OCI-LY3 (cell line): Measurements from ENCODE around the gene BOLL.
"Not testable (repeated sequence)": the region's sequence is repeated elsewhere in the genome, so short reads cannot be mapped to it uniquely, and the experiment has no call there.

Experiments
- H2AFZ ChIP-seq: fragments of 200-600, 300-600 bp; shearing (Covaris generic); 2 replicates; pipeline ENCODE4 v1.6.0; 2014; ENCODE audit warnings: antibody characterized with exemption, low read depth, low read length
- H3K27ac ChIP-seq: fragments of 200-600, 300-600 bp; sonication (generic); 2 replicates; pipeline ENCODE4 v1.5.1; 2014; ENCODE audit warnings: mild to moderate bottlenecking, low read length, moderate library complexity, mixed read lengths
- H3K27me3 ChIP-seq: fragments of 200-600, 300-600 bp; sonication (generic); 2 replicates; pipeline ENCODE4 v1.6.1; 2014; ENCODE audit warnings: low read depth, low read length, mixed read lengths
- H3K36me3 ChIP-seq: fragments of 200-600, 300-600 bp; sonication (generic); replicated peaks from 2 replicates; pipeline ENCODE3; 2014; ENCODE audit warnings: low read depth, low read length, mixed read lengths
- H3K4me1 ChIP-seq: fragments of 300-600, 200-600 bp; sonication (generic); 2 replicates; pipeline ENCODE4 v1.6.1; 2014; ENCODE audit warnings: low read length, mixed read lengths
- H3K4me2 ChIP-seq: fragments of 200-600, 300-600 bp; sonication (generic); 2 replicates; pipeline ENCODE4 v1.6.1; 2014; ENCODE audit warnings: low read length, mixed read lengths
- H3K4me3 ChIP-seq: fragments of 300-600, 200-600 bp; sonication (generic); 2 replicates; pipeline ENCODE4 v1.5.1; 2014; ENCODE audit warnings: antibody characterized with exemption, mild to moderate bottlenecking, low read length, moderate library complexity
- H3K79me2 ChIP-seq: fragments of 300-600, 200-600 bp; shearing (Covaris generic); 2 replicates; pipeline ENCODE4 v1.6.1; 2014; ENCODE audit warnings: mild to moderate bottlenecking, low read length, mixed read lengths
- H3K9ac ChIP-seq: fragments of 300-600, 200-600 bp; shearing (Covaris generic); 2 replicates; pipeline ENCODE4 v1.6.0; 2014; ENCODE audit warnings: mild to moderate bottlenecking, low read length, moderate library complexity
- H3K9me3 ChIP-seq: fragments of 200-600, 300-600 bp; shearing (Covaris generic); 2 replicates; pipeline ENCODE4 v1.6.1; 2014; ENCODE audit warnings: low read length, mixed read lengths; ENCODE audit not compliant: insufficient read depth
- H4K20me1 ChIP-seq: fragments of 200-600, 300-600 bp; sonication (generic); 2 replicates; pipeline ENCODE4 v1.6.1; 2016; ENCODE audit warnings: low read length, mixed read lengths; ENCODE audit not compliant: insufficient read depth
- EZH2phosphoT487 ChIP-seq: fragments of 200-600 bp; shearing (Covaris generic); IDR thresholded peaks from 2 replicates; pipeline ENCODE4 v1.6.1; 2018; ENCODE audit warnings: antibody characterized with exemption, mixed run types, low read depth
- TF ChIP-seq, protein P1 (sequence below): fragments of 200-600, 300-600 bp; sonication (generic); IDR thresholded peaks from 2 replicates; pipeline ENCODE4 v1.5.1; 2014; ENCODE audit warnings: antibody characterized with exemption, low read length, low read depth

Gene BOLL, protein sequence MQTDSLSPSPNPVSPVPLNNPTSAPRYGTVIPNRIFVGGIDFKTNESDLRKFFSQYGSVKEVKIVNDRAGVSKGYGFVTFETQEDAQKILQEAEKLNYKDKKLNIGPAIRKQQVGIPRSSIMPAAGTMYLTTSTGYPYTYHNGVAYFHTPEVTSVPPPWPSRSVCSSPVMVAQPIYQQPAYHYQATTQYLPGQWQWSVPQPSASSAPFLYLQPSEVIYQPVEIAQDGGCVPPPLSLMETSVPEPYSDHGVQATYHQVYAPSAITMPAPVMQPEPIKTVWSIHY

DNA sequence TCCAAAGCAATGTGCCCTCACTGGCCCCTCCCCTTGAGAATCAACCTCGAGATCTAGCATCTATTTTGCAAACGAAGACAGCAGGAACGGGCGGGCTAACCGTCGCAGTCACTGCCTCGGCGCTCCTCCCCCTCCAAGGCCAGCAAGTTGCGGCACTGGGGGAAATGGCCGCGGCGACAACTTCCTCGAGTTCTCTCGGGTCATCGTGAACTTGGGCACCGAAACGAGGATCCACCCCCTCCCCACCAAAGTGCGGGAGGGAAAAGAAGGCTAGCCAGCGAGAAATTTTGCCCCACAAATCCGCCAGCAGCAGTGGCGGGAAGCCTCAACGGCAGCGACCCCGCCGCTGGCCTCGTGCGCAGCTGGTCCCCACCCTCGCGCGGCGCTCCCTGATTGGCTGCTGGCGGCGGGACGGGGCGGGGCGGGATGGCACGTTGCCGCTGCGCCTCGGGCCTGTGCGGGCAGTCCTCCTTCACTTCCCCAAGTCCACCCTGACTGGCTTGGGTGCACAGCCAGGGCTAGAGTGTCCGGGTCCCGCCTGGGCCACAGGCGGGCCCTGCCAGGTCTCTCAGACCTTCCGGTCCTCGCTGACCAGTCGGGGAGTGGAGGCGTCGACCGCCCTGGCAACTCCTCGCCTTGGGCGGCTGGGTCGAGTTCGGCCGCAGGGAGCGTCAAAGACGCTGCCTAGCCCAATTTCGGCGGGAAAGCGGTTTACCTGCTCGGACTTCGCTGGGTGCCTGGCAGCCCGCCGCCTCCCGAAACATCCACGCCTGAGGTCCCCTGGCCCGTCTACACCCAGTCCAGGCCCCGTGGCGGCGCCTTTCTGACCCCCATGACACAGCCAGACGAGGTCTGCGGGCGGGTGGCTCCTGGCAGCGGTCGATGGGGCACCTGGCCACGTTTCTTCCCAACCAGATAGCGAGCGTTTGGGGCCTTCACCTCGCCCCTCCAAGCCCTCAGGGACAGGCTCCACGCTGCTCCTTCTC is at the start of gene BOLL:
Gene BOLL (minus strand): TSS at position 364 of the 986 bp plus-strand sequence. CDS start 3,469 bp downstream, outside the sequence.
- H3K9ac ChIP-seq, result no peak within 1 kb of the TSS
- H3K4me2 ChIP-seq, result no peak within 1 kb of the TSS
- H3K79me2 ChIP-seq, result no peaks in the 10 kb centered on the region
- peaks cover 6% of the 10 kb centered on the region for H3K4me1 ChIP-seq
- H3K27me3 ChIP-seq, result no peaks in the 10 kb centered on the region
- no peak for TF ChIP-seq EZH2phosphoT487
- TF ChIP-seq, protein P1, sequence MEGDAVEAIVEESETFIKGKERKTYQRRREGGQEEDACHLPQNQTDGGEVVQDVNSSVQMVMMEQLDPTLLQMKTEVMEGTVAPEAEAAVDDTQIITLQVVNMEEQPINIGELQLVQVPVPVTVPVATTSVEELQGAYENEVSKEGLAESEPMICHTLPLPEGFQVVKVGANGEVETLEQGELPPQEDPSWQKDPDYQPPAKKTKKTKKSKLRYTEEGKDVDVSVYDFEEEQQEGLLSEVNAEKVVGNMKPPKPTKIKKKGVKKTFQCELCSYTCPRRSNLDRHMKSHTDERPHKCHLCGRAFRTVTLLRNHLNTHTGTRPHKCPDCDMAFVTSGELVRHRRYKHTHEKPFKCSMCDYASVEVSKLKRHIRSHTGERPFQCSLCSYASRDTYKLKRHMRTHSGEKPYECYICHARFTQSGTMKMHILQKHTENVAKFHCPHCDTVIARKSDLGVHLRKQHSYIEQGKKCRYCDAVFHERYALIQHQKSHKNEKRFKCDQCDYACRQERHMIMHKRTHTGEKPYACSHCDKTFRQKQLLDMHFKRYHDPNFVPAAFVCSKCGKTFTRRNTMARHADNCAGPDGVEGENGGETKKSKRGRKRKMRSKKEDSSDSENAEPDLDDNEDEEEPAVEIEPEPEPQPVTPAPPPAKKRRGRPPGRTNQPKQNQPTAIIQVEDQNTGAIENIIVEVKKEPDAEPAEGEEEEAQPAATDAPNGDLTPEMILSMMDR, result no peak
- H3K9me3 ChIP-seq, result no peaks in the 10 kb centered on the region
- no peak within 1 kb of the TSS for H2AFZ ChIP-seq
- H3K27ac ChIP-seq, result no peak within 1 kb of the TSS
- H3K4me3 ChIP-seq, result no peak within 1 kb of the TSS
- no peaks in the 10 kb centered on the region for H3K36me3 ChIP-seq
- H4K20me1 ChIP-seq, result no peaks in the 10 kb centered on the region

DNA sequence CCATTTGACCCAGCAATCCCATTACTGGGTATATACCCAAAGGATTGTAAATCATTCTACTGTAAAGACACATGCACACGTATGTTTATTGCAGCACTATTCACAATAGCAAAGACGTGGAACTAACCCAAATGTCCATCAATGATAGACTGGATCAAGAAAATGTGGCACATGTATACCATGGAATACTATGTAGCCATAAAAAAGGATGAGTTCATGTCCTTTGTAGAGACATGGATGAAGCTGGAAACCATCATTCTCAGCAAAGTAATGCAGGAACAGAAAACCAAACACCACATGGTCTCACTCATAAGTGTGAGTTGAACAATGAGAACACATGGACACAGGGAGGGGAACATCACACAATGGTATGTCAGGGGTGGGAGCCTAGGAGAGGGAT is 49.7 kb upstream of the BOLL start:
- not testable (repeated sequence) for H3K9ac ChIP-seq, H3K9me3 ChIP-seq, H3K4me2 ChIP-seq, H2AFZ ChIP-seq, H3K27me3 ChIP-seq, H3K27ac ChIP-seq, H3K4me1 ChIP-seq, H3K36me3 ChIP-seq, H3K79me2 ChIP-seq, H4K20me1 ChIP-seq, H3K4me3 ChIP-seq

DNA sequence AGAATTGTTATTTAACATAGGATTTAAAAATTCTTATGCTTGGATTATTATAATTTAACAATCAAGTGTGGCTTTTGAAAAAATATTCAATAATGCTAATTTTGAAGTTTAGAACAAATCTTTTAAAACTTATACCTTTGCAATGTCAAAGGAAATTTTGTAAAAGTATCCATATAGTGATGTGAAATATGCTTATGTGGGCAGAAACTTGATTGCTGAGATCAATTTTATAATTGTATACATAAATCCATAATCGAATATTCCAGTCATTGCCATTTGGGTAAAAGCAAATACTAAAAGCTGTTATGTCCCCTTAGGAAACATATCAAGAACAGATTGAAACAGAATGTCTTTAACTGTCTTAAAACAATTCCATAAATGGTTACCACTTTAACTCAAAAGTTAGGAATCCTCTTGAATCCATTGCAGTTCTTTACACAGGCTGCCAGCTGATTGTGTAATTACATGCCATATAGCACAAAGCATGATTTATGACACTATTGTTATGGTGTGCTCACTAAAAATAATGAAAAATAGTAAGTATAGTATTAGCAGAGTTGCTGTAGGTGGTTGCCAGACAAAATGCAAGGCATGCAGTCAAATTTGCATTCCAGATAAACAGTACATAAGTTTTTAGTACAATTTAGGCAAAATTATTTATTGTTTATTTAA is 43.5 kb upstream of the BOLL start:
- no peaks in the 10 kb centered on the region for H3K27me3 ChIP-seq
- H3K36me3 ChIP-seq, result no peaks in the 10 kb centered on the region
- H2AFZ ChIP-seq, result no peak overlapping the region
- H4K20me1 ChIP-seq, result no peaks in the 10 kb centered on the region
- H3K4me1 ChIP-seq, result no peaks in the 10 kb centered on the region
- no peaks in the 10 kb centered on the region for H3K9me3 ChIP-seq
- no peak overlapping the region for H3K9ac ChIP-seq
- H3K27ac ChIP-seq, result no peak overlapping the region
- TF ChIP-seq, protein P1, result no peak
- TF ChIP-seq EZH2phosphoT487, result no peak
- no peak overlapping the region for H3K4me3 ChIP-seq
- H3K4me2 ChIP-seq, result no peak overlapping the region
- no peaks in the 10 kb centered on the region for H3K79me2 ChIP-seq

DNA sequence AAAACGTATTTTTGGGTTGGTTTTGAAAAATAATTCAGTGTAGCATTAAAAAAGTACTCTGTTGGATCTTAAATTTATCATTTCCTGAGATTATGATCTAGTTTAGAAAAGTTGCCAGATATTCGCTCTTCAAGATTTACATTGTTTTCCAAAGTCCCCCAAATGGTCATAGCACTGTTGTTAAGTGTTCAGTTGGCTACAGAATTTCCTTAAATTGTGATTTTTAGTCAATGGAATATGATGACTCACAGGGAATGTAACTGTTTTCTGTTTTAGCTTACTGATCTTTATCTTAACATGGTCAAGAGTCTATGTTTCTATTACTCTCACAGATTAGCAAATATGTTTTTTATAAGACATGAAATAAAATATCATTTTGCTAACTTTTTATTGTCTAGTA is 42.5 kb upstream of the BOLL start:
- TF ChIP-seq, protein P1, result no peak
- no peak for TF ChIP-seq EZH2phosphoT487
- Histone ChIP-seq H3K27ac (no peak overlapping the region), H3K9me3 (no peaks in the 10 kb centered on the region), H2AFZ (no peak overlapping the region), H3K27me3 (no peaks in the 10 kb centered on the region), H3K4me3 (no peak overlapping the region), H3K4me1 (no peaks in the 10 kb centered on the region), H3K36me3 (no peaks in the 10 kb centered on the region), H3K9ac (no peak overlapping the region), H3K79me2 (no peaks in the 10 kb centered on the region), H4K20me1 (no peaks in the 10 kb centered on the region), H3K4me2 (no peak overlapping the region)
